GM18505 (cell line): ENCODE data around the gene SPN.
"Not testable (repeated sequence)": the region's sequence is repeated elsewhere in the genome, so short reads cannot be mapped to it uniquely, and the experiment has no call there.

Experiments used
- ATAC-seq: cut with Tn5 transposase; IDR thresholded peaks from one replicate; pipeline ENCODE4 v1.9.1; 2021; ENCODE audit not compliant: unreplicated experiment
- POLR2A ChIP-seq: IDR thresholded peaks from 4 replicates; pipeline ENCODE4 v1.6.1; 2011; ENCODE audit warnings: borderline replicate concordance; ENCODE audit not compliant: insufficient read depth, insufficient read length; ENCODE audit errors: extremely low read depth

Gene SPN

GRCh38 chr16:29663016-29663806 lies at the start of gene SPN:
TSS of gene SPN (plus strand) at chr16:29663247. CDS start at chr16:29663729, 482 bp downstream.
- ATAC-seq: no peak
- TF ChIP-seq POLR2A: peak; percentile 91

DNA sequence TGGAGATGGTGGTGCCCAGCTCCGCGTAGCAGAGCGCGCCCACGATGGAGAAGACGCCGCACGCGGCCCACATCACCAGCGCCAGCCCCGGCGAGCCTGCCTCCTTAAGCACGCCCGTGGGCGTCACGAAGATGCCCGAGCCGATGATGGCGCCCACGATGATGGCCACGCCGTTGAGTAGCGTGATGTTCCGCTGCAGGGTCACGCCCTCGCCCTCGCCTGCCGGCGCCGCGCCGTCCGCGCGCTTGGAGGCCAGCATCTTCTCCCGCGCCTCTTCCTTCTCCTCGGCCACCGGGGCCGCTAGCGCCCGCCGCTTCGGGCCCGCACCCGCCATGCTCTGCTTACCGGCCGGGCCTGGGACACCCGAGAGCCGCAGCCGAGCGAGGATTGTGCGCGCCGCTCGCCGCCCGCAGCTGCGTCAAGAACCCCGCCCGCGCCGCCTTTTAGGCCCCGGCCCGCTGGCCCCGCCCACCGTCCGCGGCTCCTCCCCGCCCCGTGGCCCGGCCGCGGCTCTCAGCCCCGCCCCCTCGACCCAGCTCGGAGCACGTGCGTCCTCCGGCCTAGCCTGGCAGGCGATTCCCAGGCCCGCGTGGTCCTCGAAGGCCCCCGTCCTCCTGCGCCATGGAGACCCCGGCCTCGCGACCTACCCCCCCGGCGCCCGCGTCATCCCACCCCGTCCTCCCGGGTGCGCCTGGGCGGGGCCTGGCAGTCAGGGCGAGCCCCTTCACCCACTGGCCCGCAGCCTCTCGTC lies 49.6 kb upstream of the SPN start:
- peak; percentile 90 for TF ChIP-seq POLR2A
- ATAC-seq: peak; percentile 43

- ATAC-seq: not testable (repeated sequence)
Measured at GRCh38 chr16:29614691-29615314, 48.2 kb upstream of the SPN start.

DNA sequence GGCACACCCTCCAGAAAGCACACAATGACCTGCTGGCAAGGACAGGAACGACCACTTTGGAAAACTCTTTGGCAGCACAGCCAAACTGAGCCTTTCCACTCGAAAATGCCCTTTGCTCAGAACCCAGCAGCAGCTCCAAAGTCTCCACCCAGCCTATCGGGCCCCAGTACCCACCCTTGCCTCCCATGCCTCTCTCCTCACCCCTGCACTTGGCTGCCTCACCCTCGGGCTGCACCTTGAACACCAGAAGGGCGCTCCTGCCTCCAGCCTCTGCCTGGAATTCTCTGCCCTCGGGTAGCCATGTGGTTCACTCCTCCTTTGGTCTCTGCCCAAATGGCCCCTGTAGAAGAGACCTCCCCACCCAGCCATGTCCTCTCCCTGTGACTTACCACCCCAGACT lies 46.9 kb upstream of the SPN start:
- ATAC-seq: not testable (repeated sequence)

DNA sequence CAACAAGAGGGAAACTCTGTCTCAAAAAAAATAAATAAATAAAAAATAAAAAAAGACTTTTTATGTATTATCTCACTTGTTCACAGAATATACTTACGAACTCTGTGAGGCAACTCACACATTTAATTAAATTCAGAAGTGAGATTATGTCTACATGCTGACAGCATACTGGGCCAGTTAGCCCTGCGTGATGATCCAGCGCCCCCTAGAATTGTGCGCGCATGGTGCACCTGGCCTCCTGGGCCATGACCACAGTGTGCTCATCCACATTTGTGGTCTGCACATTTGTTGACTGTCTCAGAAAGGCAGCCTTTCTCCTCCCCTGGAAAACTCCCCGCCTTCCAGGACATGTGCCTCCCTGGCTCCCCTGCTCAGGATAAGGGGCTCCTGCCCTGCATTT lies 42.5 kb upstream of the SPN start:
- not testable (repeated sequence) for ATAC-seq

- ATAC-seq: not testable (repeated sequence)
Measured at GRCh38 chr16:29622738-29623137, 40.3 kb upstream of the SPN start.

DNA sequence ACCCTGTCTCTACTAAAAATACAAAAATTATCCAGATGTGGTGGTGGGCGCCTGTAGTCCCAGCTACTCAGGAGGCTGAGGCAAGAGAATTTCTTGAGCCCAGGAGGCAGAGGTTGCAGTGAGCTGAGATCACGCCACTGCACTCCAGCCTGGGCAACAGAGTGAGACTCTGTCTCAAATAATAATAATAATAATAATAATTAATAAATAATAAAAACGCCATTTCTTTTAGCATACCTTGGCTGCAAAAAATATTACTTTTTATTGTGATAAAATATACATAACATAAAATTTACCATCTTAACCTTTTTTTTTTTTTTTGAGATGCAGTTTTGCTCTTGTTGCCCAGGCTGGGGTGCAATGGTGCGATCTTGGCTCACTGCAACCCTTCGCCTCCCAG lies 39.8 kb upstream of the SPN start:
- ATAC-seq: not testable (repeated sequence)

DNA sequence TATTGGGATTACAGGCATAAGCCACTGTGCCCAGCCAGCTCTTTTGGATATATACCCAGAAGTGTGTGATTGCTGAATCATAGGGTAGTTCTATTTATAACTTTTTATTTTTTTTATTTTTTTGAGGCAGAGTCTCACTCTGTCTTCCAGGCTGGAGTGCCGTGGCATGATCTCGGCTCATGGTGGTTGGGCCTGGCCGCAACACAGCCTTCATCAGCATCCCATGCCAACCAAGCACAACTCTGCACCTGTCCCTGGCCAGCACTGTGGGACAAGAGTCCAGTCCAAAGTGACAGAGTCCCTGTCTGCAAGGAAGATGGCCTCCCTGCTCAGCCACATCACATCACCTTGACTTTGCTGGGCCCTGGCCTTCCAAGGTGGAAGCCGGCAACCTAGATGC lies 37.9 kb upstream of the SPN start:
- not testable (repeated sequence) for ATAC-seq

DNA sequence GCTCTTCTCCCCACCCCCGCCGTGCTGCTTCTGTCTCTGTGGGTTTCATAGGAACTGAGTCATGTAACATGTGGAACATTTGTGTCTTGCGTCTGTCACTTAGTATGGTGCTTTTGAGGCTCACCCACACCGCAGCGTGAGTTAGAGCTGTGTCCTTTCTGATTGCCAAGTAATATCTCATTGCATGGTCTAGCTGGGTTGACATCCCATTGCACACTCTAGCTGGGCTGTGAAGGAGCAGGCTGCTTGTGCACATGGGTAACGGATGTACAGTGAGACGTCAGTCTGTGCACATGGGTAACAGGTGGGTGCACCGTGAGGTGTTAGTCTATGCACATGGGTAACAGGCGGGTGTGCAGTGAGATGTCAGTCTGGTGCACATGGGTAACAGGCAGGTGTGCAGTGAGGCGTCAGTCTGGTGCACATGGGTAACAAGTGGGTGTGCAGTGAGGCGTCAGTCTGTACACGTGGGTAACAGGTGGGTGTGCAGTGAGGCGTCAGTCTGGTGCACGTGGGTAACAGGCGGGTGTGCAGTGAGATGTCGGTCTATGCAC lies 36.2 kb upstream of the SPN start:
- peak; percentile 58 for ATAC-seq

- ATAC-seq: peak; percentile 50
Measured at GRCh38 chr16:29627661-29628075, 35.4 kb upstream of the SPN start.

- not testable (repeated sequence) for ATAC-seq
Measured at GRCh38 chr16:29628707-29629106, 34.3 kb upstream of the SPN start.

DNA sequence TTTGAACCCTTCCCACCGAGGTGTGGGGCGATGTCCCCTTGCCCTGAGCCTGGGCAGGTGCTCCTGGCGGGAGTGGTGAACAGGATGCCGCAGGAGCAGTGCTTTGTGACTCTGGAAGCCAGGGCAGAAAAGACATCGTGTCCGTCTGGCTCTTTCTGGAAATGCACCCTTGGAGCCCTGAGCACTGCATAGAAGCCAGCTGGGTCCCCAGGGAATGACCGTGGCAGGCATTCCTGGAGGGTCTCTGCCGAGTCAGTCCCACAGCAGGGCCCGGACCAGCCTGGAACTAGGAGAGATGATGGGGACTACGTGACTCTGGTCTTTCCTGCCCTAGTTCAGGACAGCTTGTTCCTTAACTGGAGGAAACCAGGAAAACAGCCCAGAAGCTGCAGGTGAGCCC lies 33.7 kb upstream of the SPN start:
- not testable (repeated sequence) for ATAC-seq

DNA sequence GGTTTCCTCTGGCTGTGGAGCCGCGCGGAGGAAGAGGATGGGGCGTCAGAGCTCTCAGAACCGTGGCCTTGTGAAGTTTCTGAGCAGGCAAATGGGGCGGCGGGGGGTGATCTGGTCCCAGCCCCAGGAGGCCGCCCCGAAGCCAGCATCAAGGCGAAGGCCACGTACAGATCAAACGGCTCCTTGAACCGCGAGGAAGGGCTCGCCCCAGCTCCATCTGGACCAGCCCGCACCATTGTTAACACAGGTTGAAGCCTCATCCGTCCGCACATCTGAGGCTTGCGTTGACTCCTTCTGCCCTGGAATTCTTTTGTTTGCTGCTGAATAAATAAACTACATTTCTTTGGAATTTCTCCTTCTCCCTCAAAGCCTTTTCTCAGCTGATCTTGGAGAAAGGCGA lies 31.4 kb upstream of the SPN start:
- ATAC-seq: not testable (repeated sequence)

- ATAC-seq: not testable (repeated sequence)
Measured at GRCh38 chr16:29635902-29636301, 27.1 kb upstream of the SPN start.

DNA sequence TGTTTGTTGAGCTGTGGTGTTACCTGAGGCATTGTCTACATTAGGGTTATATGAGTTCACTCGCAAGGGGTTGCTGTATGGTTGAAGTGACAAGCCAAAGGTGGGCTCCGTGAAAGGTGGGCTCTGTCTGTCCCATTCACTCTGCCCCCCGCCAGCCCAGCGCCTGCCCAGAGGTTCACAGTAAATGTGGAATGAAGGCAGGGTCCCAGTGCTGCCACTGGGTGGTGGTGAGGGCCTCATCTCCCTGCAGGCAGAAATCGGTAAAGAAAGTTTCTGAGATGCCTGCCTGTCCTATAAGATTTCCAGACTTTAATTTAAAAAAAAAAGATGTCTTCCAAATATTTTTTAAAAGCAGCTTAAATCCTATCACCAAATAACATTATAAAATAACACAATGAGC lies 26.7 kb upstream of the SPN start:
- not testable (repeated sequence) for ATAC-seq

DNA sequence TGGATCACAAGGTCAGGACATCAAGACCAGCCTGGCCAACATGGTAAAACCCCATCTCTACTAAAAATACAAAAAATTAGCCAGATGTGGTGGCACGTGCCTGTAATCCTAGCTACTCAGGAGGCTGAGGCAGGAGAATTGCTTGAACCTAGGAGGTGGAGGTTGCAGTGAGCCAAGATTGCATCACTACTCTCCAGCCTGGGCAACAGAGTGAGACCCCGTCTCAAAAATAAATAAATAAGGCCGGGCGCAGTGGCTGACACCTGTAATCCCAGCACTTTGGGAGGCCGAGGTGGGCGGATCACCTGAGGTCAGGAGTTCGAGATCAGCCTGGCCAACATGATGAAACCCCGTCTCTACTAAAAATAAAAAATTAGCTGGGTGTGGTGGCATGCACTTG lies 24.3 kb upstream of the SPN start:
- ATAC-seq: not testable (repeated sequence)
